Hematopoietic multipotent progenitor cell (in vitro differentiated cells): ENCODE measurements around the gene CTNNBL1. TPM values are rescaled to one million over a fixed set of nuclear protein-coding genes. Genes with fewer than 3 reads are reported as not detected.
A peak's percentile ranks its signal among the peaks of the same experiment; 100 is the strongest.

Source experiments
- DNase-seq, 3 donors: peaks; one replicate each; pipeline ENCODE4 v3.0.0-alpha.2; 2011 to 2015; ENCODE audit warnings: low read depth in 2 of 3, low spot score in 2 of 3
- total RNA-seq: library from RNA; depleted of rRNA; stranded (reverse); fragments of >200 nt; gene quantifications from one replicate; pipeline ENCODE4 v1.2.3, GENCODE V29; 2012

CTNNBL1 gene
- total RNA-seq, 1 donor, result 51.2 TPM

GRCh38 chr20:37735541-37735940 is 41.7 kb downstream of the CTNNBL1 start:
- DNase-seq, result no peak

- no peak for DNase-seq
Observed at GRCh38 chr20:37736132-37736531, 42.3 kb downstream of the CTNNBL1 start.

DNA sequence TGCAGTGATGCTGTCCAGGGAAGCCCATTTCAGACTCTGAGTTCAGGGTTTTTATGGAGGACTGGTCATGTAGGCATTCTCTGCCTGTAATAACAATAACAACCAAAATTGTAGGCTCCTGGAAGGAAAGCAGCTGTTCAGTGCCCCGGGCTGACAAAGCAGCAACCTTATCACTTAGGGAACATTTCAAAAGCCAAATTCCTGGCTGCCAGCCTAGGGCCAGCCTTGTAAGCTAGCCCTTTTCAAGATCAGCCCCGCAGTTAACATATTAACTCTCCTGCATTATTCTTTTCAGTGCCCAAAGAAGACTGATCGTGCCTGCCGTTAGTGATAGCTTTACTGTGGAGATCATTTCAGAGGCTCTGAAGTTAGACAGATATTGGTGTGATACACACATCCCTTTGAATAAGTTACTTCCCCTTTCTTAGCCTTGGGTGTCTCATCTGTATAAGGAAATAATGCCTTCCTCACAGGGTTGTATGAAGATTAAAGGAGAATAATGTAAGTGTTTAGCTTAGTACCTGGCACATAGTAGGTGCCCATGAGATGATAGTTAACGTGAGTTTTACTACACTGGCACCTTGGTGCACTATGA is 44.1 kb downstream of the CTNNBL1 start:
- DNase-seq, result peak in 2 of 3 donors; percentile 9 to 40

GRCh38 chr20:37741055-37741454 is 47.2 kb downstream of the CTNNBL1 start:
- DNase-seq, result no peak

DNA sequence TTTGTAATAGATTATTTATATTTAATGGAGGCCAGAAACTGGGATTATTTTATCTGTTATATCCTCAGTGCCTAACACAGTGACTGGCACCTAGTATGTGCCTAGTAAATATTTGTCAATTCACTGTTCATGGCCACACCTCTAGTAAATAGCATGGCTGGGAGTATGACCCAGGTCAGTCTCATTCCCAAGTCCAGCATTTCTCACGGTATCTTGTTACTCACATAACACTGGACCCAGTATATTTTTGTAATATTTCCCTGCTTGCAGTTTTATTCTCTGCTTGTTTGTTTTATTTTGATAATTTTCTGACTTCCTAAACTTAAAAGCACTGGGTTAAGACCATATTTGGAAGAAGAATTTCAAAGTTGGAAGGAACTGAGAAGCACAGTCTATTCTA is 47.7 kb downstream of the CTNNBL1 start:
- no peak for DNase-seq

DNA sequence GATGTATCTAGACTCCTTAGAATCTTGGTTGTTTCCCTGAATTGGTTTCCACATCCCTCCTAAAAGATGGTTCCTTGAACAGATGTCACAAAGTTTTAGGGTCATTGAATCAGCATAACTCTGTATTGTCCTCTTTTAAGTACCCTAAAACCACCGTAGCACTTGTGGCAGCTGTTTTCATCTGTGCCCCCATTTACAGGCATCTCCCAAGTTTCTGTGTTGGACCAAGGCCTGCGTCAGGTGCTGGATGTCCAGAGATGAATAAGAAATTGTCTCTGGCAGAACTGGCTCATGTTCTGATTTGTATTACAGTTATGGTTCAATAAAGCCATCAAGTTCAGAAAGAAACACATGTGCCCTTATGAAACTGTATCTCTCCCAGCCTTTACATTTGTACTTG is 48.3 kb downstream of the CTNNBL1 start:
- no peak for DNase-seq

- DNase-seq, result no peak
Observed at GRCh38 chr20:37744347-37744746, 50.5 kb downstream of the CTNNBL1 start.

GRCh38 chr20:37745553-37745952 is 51.7 kb downstream of the CTNNBL1 start:
- DNase-seq, result no peak

- no peak for DNase-seq
Observed at GRCh38 chr20:37748015-37748414, 54.2 kb downstream of the CTNNBL1 start.

DNA sequence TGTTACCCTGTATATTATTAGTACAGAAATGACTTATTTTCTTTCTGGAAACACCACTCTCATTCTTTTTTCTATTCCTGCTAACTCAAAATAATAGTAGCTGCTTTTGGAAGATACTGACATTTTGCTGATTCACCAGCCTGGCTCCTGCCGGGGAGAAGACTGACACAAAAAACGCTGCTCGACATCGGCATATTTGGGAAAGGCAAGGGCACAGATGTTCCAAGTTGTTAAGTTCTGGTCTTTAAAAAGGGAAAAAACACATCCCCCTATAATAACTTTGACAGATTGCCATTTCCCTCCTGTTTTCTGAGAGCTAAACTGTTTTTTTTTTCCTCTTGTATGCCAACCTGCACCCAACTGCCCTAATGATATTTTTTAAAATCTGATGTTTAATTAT is 55.4 kb downstream of the CTNNBL1 start:
- DNase-seq, result no peak

DNA sequence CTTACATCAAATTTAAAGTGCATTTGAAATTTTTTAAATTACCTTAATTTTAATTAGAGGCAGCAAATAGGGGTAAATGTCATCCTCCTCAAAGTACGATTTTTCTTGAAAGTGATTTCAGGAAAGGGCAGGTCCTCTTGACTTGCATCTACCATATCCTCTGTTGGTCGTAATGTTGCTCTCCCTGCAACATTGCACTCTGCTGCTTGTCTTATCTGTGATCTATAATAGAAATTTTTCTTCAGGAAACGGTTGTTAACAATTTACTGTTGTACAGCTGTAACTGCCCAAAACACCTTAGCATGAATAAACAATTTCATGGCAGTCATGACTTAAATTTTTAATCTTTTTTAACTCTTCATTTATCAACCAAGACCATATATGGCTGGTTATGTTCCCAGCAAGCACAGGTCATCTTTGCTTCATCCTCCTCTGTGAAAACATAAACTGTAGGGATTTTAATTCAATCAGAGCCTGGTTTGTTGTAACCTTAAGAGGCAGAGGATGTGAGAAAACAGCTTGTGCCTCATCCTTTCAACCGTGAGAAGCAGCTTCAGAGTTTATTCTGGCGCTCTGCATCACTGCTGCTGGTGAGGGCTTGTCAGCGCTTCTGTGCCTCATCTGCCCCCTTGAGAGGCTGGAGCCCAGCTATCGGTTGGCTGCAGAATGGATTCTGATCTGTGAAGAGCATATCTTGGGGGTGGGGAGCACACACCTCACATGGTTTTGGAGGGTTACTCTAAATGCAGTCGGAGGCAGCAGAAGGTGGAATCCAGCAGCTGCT is 56.0 kb downstream of the CTNNBL1 start:
- no peak for DNase-seq

GRCh38 chr20:37755665-37756064 is 61.8 kb downstream of the CTNNBL1 start:
- no peak for DNase-seq

DNA sequence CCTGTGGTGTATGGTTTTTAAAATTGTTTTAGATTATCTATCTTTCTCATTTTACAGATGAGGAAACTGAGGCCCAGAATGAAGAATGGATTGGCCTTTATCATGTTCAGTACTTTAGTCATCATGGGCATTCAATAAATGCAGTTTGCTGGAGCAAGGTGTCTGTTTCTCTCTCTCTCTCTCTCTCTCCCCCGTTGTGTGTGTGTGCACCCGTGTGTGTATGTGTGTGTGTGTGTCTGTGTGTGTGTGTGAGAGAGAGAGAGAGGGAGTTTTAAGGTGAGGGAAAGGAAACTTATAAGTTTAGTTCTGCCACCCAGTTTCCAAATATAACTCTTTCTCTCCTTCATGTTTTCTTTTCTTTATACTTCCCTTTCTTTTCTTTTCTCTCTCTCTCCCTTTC is 62.4 kb downstream of the CTNNBL1 start:
- DNase-seq, result no peak

- no peak for DNase-seq
Observed at GRCh38 chr20:37757550-37757949, 63.7 kb downstream of the CTNNBL1 start.

- DNase-seq, result no peak
Observed at GRCh38 chr20:37758332-37758731, 64.5 kb downstream of the CTNNBL1 start.

- no peak for DNase-seq
Observed at GRCh38 chr20:37759052-37759553, 65.3 kb downstream of the CTNNBL1 start.

DNA sequence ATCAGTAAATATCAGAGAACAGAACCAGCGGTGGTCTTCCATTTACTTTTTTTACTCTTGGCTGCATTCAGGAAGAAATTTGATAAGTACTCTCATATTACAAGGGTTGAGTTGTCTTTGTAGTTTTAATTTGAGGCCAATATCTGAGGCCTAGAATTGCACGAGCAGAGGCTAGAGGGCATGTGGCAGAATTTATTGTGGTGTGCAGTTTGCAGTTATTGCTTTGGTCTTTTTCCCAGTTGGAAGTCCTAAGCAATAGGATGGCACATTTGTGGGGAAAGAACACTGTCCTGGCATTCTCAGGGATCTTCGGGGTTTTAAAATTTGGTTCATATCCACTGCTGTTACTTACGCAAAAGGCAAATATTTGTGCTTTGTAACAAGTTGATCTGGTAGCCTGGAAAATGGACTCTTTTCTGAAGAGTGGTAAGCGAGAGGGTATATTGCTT is 66.0 kb downstream of the CTNNBL1 start:
- DNase-seq, result no peak

- no peak for DNase-seq
Observed at GRCh38 chr20:37760322-37760721, 66.5 kb downstream of the CTNNBL1 start.

DNA sequence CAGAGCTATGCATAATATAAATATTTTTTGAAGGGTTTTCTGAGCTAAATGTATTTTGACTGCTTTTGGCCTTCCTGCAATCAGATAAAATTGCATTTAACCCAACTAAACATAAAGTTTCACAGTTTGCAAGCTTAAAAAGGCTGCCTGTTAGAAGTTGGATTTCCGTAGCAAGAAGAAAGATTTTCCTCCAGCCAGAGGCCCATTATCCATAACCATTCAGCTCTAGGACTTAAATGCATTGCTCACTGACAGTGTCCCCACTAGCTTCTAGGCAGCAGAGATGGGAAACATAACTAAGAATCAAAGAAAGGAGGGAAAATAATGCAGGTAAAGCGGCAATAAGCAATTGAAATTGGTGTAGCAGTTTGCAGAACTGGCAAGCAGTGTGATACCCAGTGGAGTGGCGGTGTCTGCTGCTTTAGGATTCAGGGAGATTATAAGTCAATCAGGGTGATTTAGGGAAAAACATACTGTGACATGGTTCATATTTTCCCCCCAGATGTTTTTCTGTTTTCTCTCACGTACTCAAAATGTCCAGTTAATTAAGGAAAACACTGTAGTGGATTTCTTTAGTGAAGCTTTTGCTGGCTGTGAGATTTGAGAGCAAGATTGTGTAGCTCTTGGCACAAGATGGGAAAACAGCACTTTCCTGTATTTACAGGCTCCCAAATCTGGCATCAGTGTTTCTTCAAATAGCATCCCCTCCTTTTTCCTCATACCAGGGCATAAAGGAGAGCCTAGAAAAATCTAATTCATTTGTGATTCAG is 69.1 kb downstream of the CTNNBL1 start:
- DNase-seq, result no peak

DNA sequence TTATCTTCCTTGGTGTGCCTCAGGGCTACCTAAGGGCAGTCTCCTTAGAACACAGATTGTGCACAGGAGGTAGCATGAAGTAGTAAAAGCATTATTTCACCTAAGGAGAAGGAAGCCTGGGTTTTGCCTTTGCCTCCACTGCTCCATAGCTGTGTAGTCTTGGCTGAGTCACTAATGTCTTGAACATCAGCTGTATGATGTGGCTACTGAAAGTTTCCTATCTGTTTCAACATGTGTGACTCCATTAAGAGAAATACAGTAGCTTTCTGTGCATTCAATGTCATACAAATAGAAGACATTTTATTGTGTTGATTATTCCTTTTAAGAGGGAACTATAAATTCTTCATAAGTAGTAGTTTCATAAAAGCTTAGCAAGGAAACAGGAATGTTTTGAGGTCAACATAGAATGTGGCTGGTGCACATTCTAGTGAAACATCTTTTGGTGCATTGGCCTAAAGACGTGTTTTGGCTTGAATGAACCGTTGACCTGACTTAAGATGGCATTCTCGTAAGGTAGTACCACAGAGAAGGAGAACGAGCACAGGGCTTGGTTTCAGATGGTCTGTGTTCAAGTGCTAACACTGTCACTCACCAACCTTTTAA is 70.6 kb downstream of the CTNNBL1 start:
- DNase-seq, result no peak

- DNase-seq, result no peak
Observed at GRCh38 chr20:37770908-37771307, 77.1 kb downstream of the CTNNBL1 start.
